Endothelial cell (in vitro differentiated cells): ENCODE measurements around the gene HHAT. TPM values are rescaled to one million over a fixed set of nuclear protein-coding genes. Genes with fewer than 3 reads are reported as not detected.

Experiments used
- DNase-seq: peaks from one replicate; pipeline ENCODE4 v3.0.0; 2021; ENCODE audit warnings: low spot score
- H3K27ac Mint-ChIP-seq: one replicate; pipeline ENCODE4 v1.8.0; 2021; ENCODE audit warnings: mixed read lengths, inconsistent platforms; ENCODE audit not compliant: unreplicated experiment
- H3K27me3 Mint-ChIP-seq: one replicate; pipeline ENCODE4 v1.8.0; 2021; ENCODE audit warnings: mild to moderate bottlenecking, moderate library complexity, mixed read lengths, inconsistent platforms; ENCODE audit not compliant: unreplicated experiment
- H3K36me3 Mint-ChIP-seq: one replicate; pipeline ENCODE4 v1.8.0; 2021; ENCODE audit warnings: mild to moderate bottlenecking, low read depth, mixed read lengths, inconsistent platforms; ENCODE audit not compliant: unreplicated experiment
- H3K4me1 Mint-ChIP-seq: one replicate; pipeline ENCODE4 v1.8.0; 2021; ENCODE audit warnings: mild to moderate bottlenecking, mixed read lengths, inconsistent platforms; ENCODE audit not compliant: unreplicated experiment
- H3K4me3 Mint-ChIP-seq: one replicate; pipeline ENCODE4 v1.8.0; 2021; ENCODE audit warnings: mild to moderate bottlenecking, mixed read lengths, inconsistent platforms; ENCODE audit not compliant: unreplicated experiment
- H3K9me3 Mint-ChIP-seq: one replicate; pipeline ENCODE4 v1.8.0; 2021; ENCODE audit warnings: mixed read lengths, inconsistent platforms; ENCODE audit not compliant: unreplicated experiment
- total RNA-seq: library from RNA; stranded (reverse); fragmentation: NEBNext Ultra II Directional; extraction: Animal tissue kit (Norgen Biotek cat#: 25700); gene quantifications from one replicate; pipeline ENCODE4 v1.2.1, GENCODE V29; 2021; ENCODE audit not compliant: unreplicated experiment
- TF ChIP-seq, protein P1 (sequence below): fragments of 200-600 bp; sonication (generic); IDR thresholded peaks from one replicate; pipeline ENCODE4 v1.5.0; 2021; ENCODE audit warnings: antibody characterized with exemption; ENCODE audit not compliant: unreplicated experiment

The HHAT gene
- total RNA-seq, 1 donor from 2014 or later: 6.0 TPM

DNA sequence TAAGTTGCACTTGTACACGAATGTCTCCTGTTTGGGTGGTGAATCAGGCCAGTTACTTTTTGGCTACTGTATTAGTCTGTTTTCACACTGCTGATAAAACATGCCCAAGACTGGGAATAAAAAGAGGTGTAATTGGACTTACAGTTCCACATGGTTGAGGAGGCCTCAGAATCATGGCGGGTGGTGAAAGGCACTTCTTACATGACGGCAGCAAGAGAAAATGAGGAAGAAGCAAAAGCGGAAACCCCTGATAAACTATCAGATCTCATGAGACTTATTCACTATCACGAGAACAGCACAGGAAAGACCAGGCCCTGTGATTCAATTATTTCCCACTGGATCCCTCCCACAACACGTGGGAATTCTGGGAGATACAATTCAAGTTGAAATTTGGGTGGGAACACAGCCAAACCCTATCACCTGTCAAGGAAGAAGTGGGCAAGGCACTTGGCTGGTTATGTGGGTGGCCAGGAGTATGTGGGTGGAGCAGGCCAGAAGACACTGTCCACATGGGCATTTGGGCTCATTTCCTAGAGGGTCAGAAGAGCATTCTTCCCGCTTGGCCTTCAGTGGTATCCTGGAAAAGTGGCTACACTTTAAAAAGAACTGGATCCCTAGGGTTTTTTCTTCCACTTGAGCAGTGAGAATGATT, 228.8 kb downstream of the HHAT start:
- TF ChIP-seq, protein P1, sequence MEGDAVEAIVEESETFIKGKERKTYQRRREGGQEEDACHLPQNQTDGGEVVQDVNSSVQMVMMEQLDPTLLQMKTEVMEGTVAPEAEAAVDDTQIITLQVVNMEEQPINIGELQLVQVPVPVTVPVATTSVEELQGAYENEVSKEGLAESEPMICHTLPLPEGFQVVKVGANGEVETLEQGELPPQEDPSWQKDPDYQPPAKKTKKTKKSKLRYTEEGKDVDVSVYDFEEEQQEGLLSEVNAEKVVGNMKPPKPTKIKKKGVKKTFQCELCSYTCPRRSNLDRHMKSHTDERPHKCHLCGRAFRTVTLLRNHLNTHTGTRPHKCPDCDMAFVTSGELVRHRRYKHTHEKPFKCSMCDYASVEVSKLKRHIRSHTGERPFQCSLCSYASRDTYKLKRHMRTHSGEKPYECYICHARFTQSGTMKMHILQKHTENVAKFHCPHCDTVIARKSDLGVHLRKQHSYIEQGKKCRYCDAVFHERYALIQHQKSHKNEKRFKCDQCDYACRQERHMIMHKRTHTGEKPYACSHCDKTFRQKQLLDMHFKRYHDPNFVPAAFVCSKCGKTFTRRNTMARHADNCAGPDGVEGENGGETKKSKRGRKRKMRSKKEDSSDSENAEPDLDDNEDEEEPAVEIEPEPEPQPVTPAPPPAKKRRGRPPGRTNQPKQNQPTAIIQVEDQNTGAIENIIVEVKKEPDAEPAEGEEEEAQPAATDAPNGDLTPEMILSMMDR: no peak
- peaks cover 2% of the 10 kb centered on the region for H3K27me3 Mint-ChIP-seq
- H3K27ac Mint-ChIP-seq: no peak overlapping the region
- peaks cover 24% of the 10 kb centered on the region for H3K4me1 Mint-ChIP-seq
- DNase-seq: no peak
- H3K36me3 Mint-ChIP-seq: no peaks in the 10 kb centered on the region
- H3K9me3 Mint-ChIP-seq: no peaks in the 10 kb centered on the region
- no peak overlapping the region for H3K4me3 Mint-ChIP-seq

DNA sequence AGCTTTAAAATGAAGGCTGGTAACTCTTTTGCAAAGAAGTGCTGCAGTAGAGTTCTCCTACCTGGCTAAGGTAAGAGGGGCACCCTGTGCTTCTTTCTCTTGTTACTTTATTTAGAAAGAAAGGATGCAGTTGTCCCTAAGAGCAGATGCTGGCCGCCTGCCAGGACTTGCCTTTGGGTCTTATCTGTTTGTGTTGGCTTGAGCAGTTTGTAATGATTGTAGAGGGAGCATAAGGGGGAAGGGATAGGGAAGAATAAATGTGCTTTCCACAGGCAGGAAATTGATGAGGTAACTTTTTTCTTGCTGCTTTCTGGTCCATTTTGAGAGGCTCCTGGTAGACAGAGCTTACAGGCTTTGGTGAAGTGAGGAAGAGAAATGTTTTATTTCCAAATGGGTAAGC, 229.6 kb downstream of the HHAT start:
- no peak for DNase-seq
- H3K4me1 Mint-ChIP-seq: peaks cover 24% of the 10 kb centered on the region
- no peak overlapping the region for H3K4me3 Mint-ChIP-seq

DNA sequence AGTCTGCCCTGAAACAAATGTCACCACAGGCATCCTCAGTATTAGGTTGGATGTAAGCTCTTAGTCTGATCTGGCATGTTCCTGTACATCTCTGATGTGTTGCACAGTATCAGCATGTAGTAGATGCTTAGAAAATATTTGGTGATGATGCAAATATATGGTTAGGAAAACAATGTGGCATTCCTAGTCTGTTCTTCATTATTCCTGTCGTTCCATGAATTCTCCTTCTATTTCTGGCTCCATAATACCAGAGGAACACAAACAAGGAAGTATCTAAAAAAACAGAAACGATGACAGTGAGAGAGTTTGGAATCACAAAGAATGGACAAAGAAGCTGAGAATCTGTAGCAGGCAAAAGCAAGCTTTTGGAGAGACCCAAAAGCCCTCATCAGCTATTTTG, 236.6 kb downstream of the HHAT start:
- no peak overlapping the region for H3K27ac Mint-ChIP-seq
- TF ChIP-seq, protein P1: no peak
- no peaks in the 10 kb centered on the region for H3K27me3 Mint-ChIP-seq
- DNase-seq: no peak
- peaks cover under 1% of the 10 kb centered on the region for H3K4me1 Mint-ChIP-seq
- no peaks in the 10 kb centered on the region for H3K9me3 Mint-ChIP-seq
- H3K4me3 Mint-ChIP-seq: no peak overlapping the region
- H3K36me3 Mint-ChIP-seq: no peaks in the 10 kb centered on the region

More for the DNA sequence above, 229.6 kb downstream of the HHAT start:
- Mint-ChIP-seq H3K36me3 (no peaks in the 10 kb centered on the region), H3K9me3 (no peaks in the 10 kb centered on the region), H3K27ac (no peak overlapping the region), H3K27me3 (peaks cover 2% of the 10 kb centered on the region)
- TF ChIP-seq, protein P1: no peak

DNA sequence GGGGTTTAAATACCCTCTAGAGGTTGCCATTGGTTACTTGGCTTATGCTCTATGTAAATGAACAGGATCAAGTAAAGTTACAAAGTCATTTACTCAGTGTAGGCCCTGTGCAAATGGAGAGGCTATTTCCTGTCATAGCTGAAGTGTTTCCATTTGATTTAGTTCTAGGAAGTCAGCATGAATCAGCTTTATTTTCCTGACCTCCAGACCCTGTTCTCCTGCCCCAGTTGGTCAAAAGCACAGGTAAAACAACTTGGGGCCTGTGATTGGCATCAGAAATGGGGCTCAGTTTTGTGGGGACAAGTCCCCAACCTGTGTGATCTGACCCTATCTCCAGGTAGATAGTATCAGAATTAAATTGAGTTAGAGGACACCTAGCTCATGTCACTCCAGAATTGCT, 239.9 kb downstream of the HHAT start:
- TF ChIP-seq, protein P1: no peak
- Mint-ChIP-seq H3K27ac (no peak overlapping the region), H3K36me3 (no peaks in the 10 kb centered on the region), H3K27me3 (peaks cover under 1% of the 10 kb centered on the region), H3K9me3 (no peaks in the 10 kb centered on the region), H3K4me3 (no peak overlapping the region), H3K4me1 (no peaks in the 10 kb centered on the region)
- no peak for DNase-seq

DNA sequence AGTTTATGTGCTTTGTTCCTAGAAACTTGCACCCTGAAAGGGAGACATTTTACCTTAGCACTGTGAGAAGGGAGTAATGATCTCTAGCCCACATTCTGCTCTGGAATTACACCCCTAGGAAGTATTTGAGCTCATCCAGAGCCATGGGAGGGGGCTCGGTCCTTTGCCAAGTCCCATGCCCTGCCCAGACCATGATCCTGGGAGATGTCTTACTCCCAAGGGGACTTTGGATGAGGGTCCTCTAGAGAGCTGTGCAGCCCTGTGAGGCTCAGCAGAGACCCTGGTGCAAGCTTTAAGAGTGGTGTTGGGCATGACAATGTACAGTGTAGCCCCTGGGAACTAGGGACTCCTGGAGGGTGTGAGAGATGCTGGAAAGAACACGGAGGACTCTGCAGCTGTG, 241.4 kb downstream of the HHAT start:
- DNase-seq: no peak
- Mint-ChIP-seq H3K27me3 (peaks cover 2% of the 10 kb centered on the region), H3K36me3 (no peaks in the 10 kb centered on the region), H3K4me3 (no peak overlapping the region), H3K9me3 (no peaks in the 10 kb centered on the region), H3K27ac (no peak overlapping the region), H3K4me1 (no peaks in the 10 kb centered on the region)
- TF ChIP-seq, protein P1: no peak
